PFSK-1 (cell line): Measurements from ENCODE around the gene FAM13A.

Source experiments
- FOXP2 ChIP-seq: optimal IDR thresholded peaks from 2 replicates; pipeline ENCODE3; 2011; ENCODE audit warnings: borderline replicate concordance, control low read depth, inconsistent platforms; ENCODE audit not compliant: insufficient read depth; ENCODE audit errors: extremely low read length, extremely low read depth
- POLR2AphosphoS5 ChIP-seq: IDR thresholded peaks from 2 replicates; pipeline ENCODE4 v1.6.1; 2012; ENCODE audit warnings: low read depth, mild to moderate bottlenecking, control low read depth, low read length, moderate library complexity
- REST ChIP-seq, 2 experiments: IDR thresholded peaks; 2 replicates each; pipeline versions ENCODE4 v1.6.1 to v1.8.0; 2011 to 2012; ENCODE audit warnings: low read depth in 2 of 2, low read length in 2 of 2, control low read depth in 1 of 2, inconsistent platforms in 1 of 2, mild to moderate bottlenecking in 1 of 2, moderate library complexity in 1 of 2; ENCODE audit not compliant: insufficient read depth in 1 of 2
- SIN3A ChIP-seq: IDR thresholded peaks from 2 replicates; pipeline ENCODE4 v1.6.1; 2012; ENCODE audit warnings: mild to moderate bottlenecking, low read length, moderate library complexity, borderline replicate concordance; ENCODE audit not compliant: insufficient read depth
- TAF1 ChIP-seq: IDR thresholded peaks from 2 replicates; pipeline ENCODE4 v1.6.1; 2012; ENCODE audit warnings: low read length, control low read depth, borderline replicate concordance; ENCODE audit not compliant: insufficient read depth

DNA sequence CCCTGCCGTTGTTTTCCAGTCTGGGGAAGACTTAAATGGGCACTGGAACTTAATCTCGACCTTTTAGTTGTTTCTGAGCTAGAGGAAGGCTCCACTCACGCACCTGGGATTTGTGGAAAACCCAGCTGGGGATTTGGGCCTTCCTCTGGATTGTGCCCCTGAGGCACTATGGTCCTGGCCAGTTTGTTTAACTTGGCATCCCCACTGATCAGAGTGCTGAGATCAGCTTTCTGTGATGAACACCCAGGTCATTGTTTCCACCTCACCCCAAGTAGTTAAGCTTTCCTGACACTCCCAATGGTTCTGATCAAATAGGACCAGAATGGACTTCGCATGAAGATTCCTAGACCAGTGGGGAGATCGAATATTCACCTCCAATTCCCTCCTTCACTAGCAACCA is 338.9 kb downstream of the FAM13A start:
- TF ChIP-seq POLR2AphosphoS5 (no peak), SIN3A (no peak), TAF1 (no peak), REST (IDR thresholded peaks at IDR 0.05; ENCODE audit: insufficient read depth in 1 of 2, low read depth in 2 of 2, low read length in 2 of 2) (no peak), FOXP2 (no peak)
